GM08714 (cell line): ENCODE data around the gene PCDHGA10.
"Not testable (repeated sequence)": the region's sequence is repeated elsewhere in the genome, so short reads cannot be mapped to it uniquely, and the experiment has no call there.

Experiments used
- H3K4me3 ChIP-seq: fragments of 200-500 bp; sonication (Bioruptor generic); 2 replicates; pipeline ENCODE4 v1.5.1; 2014; ENCODE audit warnings: mild to moderate bottlenecking, low read length, inconsistent platforms
- ZNF274 ChIP-seq: IDR thresholded peaks from 2 replicates; pipeline ENCODE4 v1.6.1; 2012; ENCODE audit warnings: mild to moderate bottlenecking, low read depth, low read length

The PCDHGA10 gene

DNA sequence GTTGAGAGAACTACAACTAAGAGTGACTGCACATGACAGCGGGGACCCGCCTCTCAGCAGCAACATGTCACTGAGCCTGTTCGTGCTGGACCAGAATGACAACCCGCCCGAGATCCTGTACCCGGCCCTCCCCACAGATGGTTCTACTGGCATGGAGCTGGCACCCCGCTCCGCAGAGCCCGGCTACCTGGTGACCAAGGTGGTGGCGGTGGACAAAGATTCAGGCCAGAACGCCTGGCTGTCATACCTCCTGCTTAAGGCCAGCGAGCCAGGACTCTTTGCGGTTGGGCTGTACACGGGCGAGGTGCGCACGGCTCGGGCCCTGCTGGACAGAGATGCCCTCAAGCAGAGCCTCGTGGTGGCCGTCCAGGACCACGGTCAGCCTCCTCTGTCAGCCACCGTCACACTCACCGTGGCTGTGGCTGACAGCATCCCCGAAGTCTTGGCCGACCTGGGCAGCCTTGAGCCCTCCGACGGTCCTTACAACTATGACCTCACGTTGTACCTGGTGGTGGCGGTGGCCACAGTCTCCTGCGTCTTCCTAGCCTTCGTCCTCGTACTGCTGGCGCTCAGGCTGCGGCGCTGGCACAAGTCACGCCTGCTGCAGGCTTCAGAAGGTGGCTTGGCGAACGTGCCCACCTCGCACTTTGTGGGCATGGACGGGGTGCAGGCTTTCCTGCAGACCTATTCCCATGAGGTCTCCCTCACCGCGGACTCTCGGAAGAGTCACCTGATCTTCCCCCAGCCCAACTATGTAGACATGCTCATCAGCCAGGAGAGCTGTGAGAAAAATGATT lies 28.1 kb upstream of the PCDHGA10 start:
- TF ChIP-seq ZNF274 = no peak
- H3K4me3 ChIP-seq = no peak overlapping the region

- H3K4me3 ChIP-seq = peak within 1 kb of the TSS; percentile 14; the same call in 1 of the 2 replicates
These were observed 25.1 kb upstream of the PCDHGA10 start, which contains the start of gene PCDHGB4 for GRCh38 chr5:141387557-141388311. PCDHGB4 (plus strand) TSS chr5:141387698; CDS start chr5:141387885, 187 bp downstream.

- no peak for TF ChIP-seq ZNF274
These were observed 24.1 kb upstream of the PCDHGA10 start for GRCh38 chr5:141388661-141389060.

GRCh38 chr5:141389153-141390042 lies 23.4 kb upstream of the PCDHGA10 start:
- no peak for TF ChIP-seq ZNF274
- no peak overlapping the region for H3K4me3 ChIP-seq

More at GRCh38 chr5:141388661-141389060, 24.1 kb upstream of the PCDHGA10 start:
- no peak overlapping the region; the same call in 1 of the 2 replicates for H3K4me3 ChIP-seq

DNA sequence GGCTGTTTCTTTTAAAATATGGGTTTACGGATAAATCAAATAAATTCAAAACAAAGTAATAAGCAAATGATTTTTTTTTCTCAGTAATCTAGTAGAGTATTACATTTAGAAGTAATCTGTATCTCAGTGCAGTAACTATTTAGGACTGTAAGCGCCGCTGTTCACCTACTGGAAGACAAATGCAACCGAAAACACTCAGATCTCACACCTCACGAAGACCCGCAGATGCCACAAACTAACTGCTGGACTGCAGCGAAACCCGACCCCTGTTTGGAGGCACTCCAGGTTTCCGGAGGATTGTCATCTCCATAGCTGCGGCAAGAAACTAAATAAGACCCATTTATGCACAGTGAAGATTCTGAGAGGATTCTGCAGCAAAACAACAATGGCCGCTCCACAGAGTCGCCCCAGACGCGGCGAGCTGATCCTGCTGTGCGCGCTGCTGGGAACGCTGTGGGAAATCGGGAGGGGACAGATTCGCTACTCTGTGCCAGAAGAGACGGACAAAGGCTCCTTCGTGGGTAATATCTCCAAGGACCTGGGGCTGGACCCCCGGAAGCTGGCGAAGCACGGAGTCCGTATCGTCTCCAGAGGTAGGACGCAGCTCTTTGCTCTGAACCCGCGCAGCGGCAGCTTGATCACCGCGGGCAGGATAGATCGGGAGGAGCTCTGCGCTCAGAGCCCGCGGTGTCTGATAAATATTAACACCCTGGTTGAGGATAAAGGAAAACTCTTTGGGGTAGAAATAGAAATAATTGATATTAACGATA lies 20.2 kb upstream of the PCDHGA10 start, which contains the start of gene PCDHGA8:
Gene PCDHGA8, plus strand, starts transcription at position 205 of the 770 bp plus-strand sequence. Its CDS starts 181 bp downstream, at position 386.
- no peak within 1 kb of the TSS; the same call in 1 of the 2 replicates for H3K4me3 ChIP-seq

GRCh38 chr5:141393267-141393666 lies 19.5 kb upstream of the PCDHGA10 start:
- H3K4me3 ChIP-seq = no peak overlapping the region
- no peak for TF ChIP-seq ZNF274

More for the DNA sequence above, 20.2 kb upstream of the PCDHGA10 start, which contains the start of gene PCDHGA8:
- TF ChIP-seq ZNF274 = no peak

DNA sequence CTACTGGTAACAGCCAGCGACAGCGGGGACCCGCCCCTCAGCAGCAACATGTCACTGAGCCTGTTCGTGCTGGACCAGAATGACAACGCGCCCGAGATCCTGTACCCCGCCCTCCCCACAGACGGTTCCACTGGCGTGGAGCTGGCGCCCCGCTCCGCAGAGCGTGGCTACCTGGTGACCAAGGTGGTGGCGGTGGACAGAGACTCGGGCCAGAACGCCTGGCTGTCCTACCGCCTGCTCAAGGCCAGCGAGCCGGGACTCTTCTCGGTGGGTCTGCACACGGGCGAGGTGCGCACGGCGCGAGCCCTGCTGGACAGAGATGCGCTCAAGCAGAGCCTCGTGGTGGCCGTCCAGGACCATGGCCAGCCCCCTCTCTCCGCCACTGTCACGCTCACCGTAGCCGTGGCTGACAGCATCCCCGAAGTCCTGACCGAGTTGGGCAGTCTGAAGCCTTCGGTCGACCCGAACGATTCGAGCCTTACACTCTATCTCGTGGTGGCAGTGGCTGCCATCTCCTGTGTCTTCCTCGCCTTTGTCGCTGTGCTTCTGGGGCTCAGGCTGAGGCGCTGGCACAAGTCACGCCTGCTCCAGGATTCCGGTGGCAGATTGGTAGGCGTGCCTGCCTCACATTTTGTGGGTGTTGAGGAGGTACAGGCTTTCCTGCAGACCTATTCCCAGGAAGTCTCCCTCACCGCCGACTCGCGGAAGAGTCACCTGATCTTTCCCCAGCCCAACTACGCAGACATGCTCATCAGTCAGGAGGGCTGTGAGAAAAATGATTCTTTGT lies 18.2 kb upstream of the PCDHGA10 start:
- not testable (repeated sequence) for H3K4me3 ChIP-seq

- peak within 1 kb of the TSS; percentile 19; the same call in 1 of the 2 replicates for H3K4me3 ChIP-seq
These were observed 14.8 kb upstream of the PCDHGA10 start, which contains the start of gene PCDHGB5 for GRCh38 chr5:141397756-141398551. PCDHGB5 (plus strand) TSS chr5:141397947; CDS start chr5:141398128, 181 bp downstream.

- H3K4me3 ChIP-seq = no peak overlapping the region
- no peak for TF ChIP-seq ZNF274
These were observed 14.2 kb upstream of the PCDHGA10 start for GRCh38 chr5:141398608-141399007.

DNA sequence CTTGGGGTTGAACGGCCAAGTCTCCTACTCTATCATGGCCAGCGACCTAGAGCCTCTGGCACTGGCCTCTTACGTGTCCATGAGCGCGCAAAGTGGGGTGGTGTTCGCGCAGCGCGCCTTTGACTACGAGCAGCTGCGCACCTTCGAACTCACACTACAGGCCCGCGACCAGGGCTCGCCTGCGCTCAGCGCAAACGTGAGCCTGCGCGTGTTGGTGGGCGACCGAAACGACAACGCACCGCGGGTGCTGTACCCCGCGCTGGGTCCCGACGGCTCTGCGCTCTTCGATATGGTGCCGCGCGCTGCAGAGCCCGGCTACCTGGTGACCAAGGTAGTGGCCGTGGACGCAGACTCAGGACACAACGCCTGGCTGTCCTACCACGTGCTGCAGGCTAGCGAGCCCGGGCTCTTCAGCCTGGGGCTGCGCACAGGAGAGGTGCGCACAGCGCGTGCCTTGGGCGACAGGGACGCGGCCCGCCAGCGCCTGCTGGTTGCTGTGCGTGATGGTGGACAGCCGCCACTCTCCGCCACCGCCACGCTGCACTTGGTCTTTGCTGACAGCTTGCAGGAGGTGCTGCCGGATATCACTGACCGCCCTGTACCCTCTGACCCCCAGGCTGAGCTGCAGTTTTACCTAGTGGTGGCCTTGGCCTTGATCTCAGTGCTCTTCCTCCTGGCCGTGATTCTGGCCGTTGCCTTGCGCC lies 13.1 kb upstream of the PCDHGA10 start:
- TF ChIP-seq ZNF274 = no peak
- no peak overlapping the region for H3K4me3 ChIP-seq
